Duodenal mucosa (tissue), 2 donors: ENCODE data around the gene MR1.

Experiments
- H3K27ac ChIP-seq: one replicate; pipeline ENCODE4 v1.7.0; 2013; ENCODE audit warnings: low read depth, low read length
- H3K27me3 ChIP-seq, 2 donors: one replicate each; pipeline ENCODE4 v1.7.0; 2013; ENCODE audit warnings: low read length in 2 of 2, control low read depth in 1 of 2; ENCODE audit not compliant: insufficient read depth in 2 of 2, control insufficient read depth in 1 of 2
- H3K36me3 ChIP-seq, 2 donors: one replicate each; pipeline ENCODE4 v1.7.0; 2013; ENCODE audit warnings: low read length in 2 of 2, control low read depth in 1 of 2; ENCODE audit not compliant: insufficient read depth in 2 of 2, control insufficient read depth in 1 of 2
- H3K4me1 ChIP-seq, 2 donors: one replicate each; pipeline ENCODE4 v1.7.0; 2013; ENCODE audit warnings: low read length in 2 of 2, control low read depth in 1 of 2; ENCODE audit not compliant: insufficient read depth in 2 of 2, control insufficient read depth in 1 of 2
- H3K4me3 ChIP-seq, 2 donors: one replicate each; pipeline ENCODE4 v1.7.0; 2013; ENCODE audit warnings: low read length in 2 of 2, low read depth in 1 of 2
- H3K9ac ChIP-seq, 2 donors: one replicate each; pipeline ENCODE4 v1.7.0; 2013; ENCODE audit warnings: low read length in 2 of 2, low read depth in 1 of 2
- H3K9me3 ChIP-seq, 2 donors: one replicate each; pipeline ENCODE4 v1.7.0; 2013; ENCODE audit warnings: low read length in 2 of 2, control low read depth in 1 of 2; ENCODE audit not compliant: control insufficient read depth in 1 of 2

The MR1 gene

GRCh38 chr1:181105134-181106021, 71.6 kb downstream of the MR1 start:
- no peaks in the 10 kb centered on the region for H3K9me3 ChIP-seq
- H3K27me3 ChIP-seq = no peaks in the 10 kb centered on the region
- H3K36me3 ChIP-seq = no peaks in the 10 kb centered on the region
- peak overlapping the region; percentile 63 for H3K27ac ChIP-seq
- H3K4me1 ChIP-seq = peaks cover 11 to 32% of the 10 kb centered on the region in 2 donors
- peak overlapping the region; percentile 76 to 78 for H3K9ac ChIP-seq
- peak overlapping the region; percentile 70 to 71 for H3K4me3 ChIP-seq

- peaks cover 11 to 26% of the 10 kb centered on the region in 2 donors for H3K4me1 ChIP-seq
- H3K27ac ChIP-seq = no peak overlapping the region
- no peaks in the 10 kb centered on the region for H3K9me3 ChIP-seq
- H3K27me3 ChIP-seq = no peaks in the 10 kb centered on the region
- H3K36me3 ChIP-seq = no peaks in the 10 kb centered on the region
- H3K9ac ChIP-seq = peak overlapping the region in 1 of 2 donors; percentile 15
- peak overlapping the region; percentile 42 to 65 for H3K4me3 ChIP-seq
These were observed 72.2 kb downstream of the MR1 start for GRCh38 chr1:181106022-181106312.

- no peak overlapping the region for H3K27ac ChIP-seq
- H3K4me1 ChIP-seq = peaks cover 11 to 21% of the 10 kb centered on the region in 2 donors
These were observed 72.7 kb downstream of the MR1 start for GRCh38 chr1:181106479-181106878.

GRCh38 chr1:181107711-181108110, 73.9 kb downstream of the MR1 start:
- Histone ChIP-seq H3K9me3 (no peaks in the 10 kb centered on the region), H3K27me3 (no peaks in the 10 kb centered on the region), H3K27ac (no peak overlapping the region), H3K36me3 (no peaks in the 10 kb centered on the region), H3K4me1 (peaks cover 21 to 29% of the 10 kb centered on the region in 2 donors), H3K4me3 (no peak overlapping the region), H3K9ac (no peak overlapping the region)

More at GRCh38 chr1:181106479-181106878, 72.7 kb downstream of the MR1 start:
- Histone ChIP-seq H3K36me3 (no peaks in the 10 kb centered on the region), H3K9ac (no peak overlapping the region), H3K9me3 (no peaks in the 10 kb centered on the region), H3K27me3 (no peaks in the 10 kb centered on the region), H3K4me3 (no peak overlapping the region)

GRCh38 chr1:181108304-181108867, 74.6 kb downstream of the MR1 start:
- Histone ChIP-seq H3K27ac (no peak overlapping the region), H3K4me1 (peaks cover 28 to 36% of the 10 kb centered on the region in 2 donors), H3K27me3 (no peaks in the 10 kb centered on the region), H3K36me3 (no peaks in the 10 kb centered on the region), H3K9ac (no peak overlapping the region), H3K9me3 (no peaks in the 10 kb centered on the region), H3K4me3 (no peak overlapping the region)

GRCh38 chr1:181110013-181110412, 76.2 kb downstream of the MR1 start:
- Histone ChIP-seq H3K9me3 (no peaks in the 10 kb centered on the region), H3K36me3 (no peaks in the 10 kb centered on the region), H3K27me3 (no peaks in the 10 kb centered on the region), H3K9ac (no peak overlapping the region), H3K4me1 (peaks cover 28% of the 10 kb centered on the region in 2 donors), H3K4me3 (no peak overlapping the region), H3K27ac (no peak overlapping the region)
